Activated CD4-positive, alpha-beta T cell treated with anti-CD3 and anti-CD28 coated beads for 4 hours (primary cell): Measurements from ENCODE around the gene LBX1.

ENCODE experiments used
- DNase-seq, 2 donors: peaks; one replicate each; pipeline ENCODE4 v3.0.0-alpha.2; 2020

LBX1 gene

GRCh38 chr10:101229266-101230182, at the start of gene LBX1:
Gene LBX1, minus strand, starts transcription at chr10:101229463. Its CDS starts 648 bp downstream, at chr10:101228815.
- DNase-seq, result no peak

- no peak for DNase-seq
These were observed 44.5 kb upstream of the LBX1 start for GRCh38 chr10:101273741-101274140.

- no peak for DNase-seq
These were observed 44.1 kb upstream of the LBX1 start for GRCh38 chr10:101273330-101273729.

GRCh38 chr10:101272229-101272868, 43.1 kb upstream of the LBX1 start:
- DNase-seq, result peak; percentile 38 to 53

GRCh38 chr10:101270763-101271162, 41.5 kb upstream of the LBX1 start:
- DNase-seq, result no peak

GRCh38 chr10:101267776-101268175, 38.5 kb upstream of the LBX1 start:
- DNase-seq, result no peak

GRCh38 chr10:101267290-101267680, 38.0 kb upstream of the LBX1 start:
- DNase-seq, result no peak

GRCh38 chr10:101266381-101267289, 37.4 kb upstream of the LBX1 start:
- no peak for DNase-seq

GRCh38 chr10:101263150-101263752, 34.0 kb upstream of the LBX1 start:
- DNase-seq, result no peak

GRCh38 chr10:101262147-101262546, 32.9 kb upstream of the LBX1 start:
- no peak for DNase-seq

GRCh38 chr10:101261702-101262101, 32.4 kb upstream of the LBX1 start:
- no peak for DNase-seq

- no peak for DNase-seq
These were observed 31.7 kb upstream of the LBX1 start for GRCh38 chr10:101260764-101261481.

- no peak for DNase-seq
These were observed 29.1 kb upstream of the LBX1 start for GRCh38 chr10:101258179-101258885.

GRCh38 chr10:101257491-101257890, 28.2 kb upstream of the LBX1 start:
- DNase-seq, result no peak

- DNase-seq, result no peak
These were observed 27.8 kb upstream of the LBX1 start for GRCh38 chr10:101257084-101257483.

GRCh38 chr10:101256387-101256786, 27.1 kb upstream of the LBX1 start:
- DNase-seq, result no peak

- no peak for DNase-seq
These were observed 20.9 kb upstream of the LBX1 start for GRCh38 chr10:101250136-101250535.

GRCh38 chr10:101249171-101249581, 19.9 kb upstream of the LBX1 start:
- DNase-seq, result no peak

GRCh38 chr10:101246639-101247038, 17.4 kb upstream of the LBX1 start:
- no peak for DNase-seq

GRCh38 chr10:101244321-101245050, 15.2 kb upstream of the LBX1 start:
- no peak for DNase-seq
